HG03060 (cell line): ENCODE data around the gene PLXNB3.

Experiments
- ATAC-seq: cut with Tn5 transposase; IDR thresholded peaks from one replicate; pipeline ENCODE4 v1.9.1; 2021; ENCODE audit warnings: low read depth, moderate number of reproducible peaks; ENCODE audit not compliant: unreplicated experiment

Gene PLXNB3

GRCh38 chrX:153772316-153773217, 8.5 kb downstream of the PLXNB3 start:
- ATAC-seq, result no peak

- ATAC-seq, result no peak
Measured at GRCh38 chrX:153773218-153773611, 9.2 kb downstream of the PLXNB3 start.

GRCh38 chrX:153773741-153774575, 9.9 kb downstream of the PLXNB3 start:
- ATAC-seq, result no peak

GRCh38 chrX:153774576-153775292, 10.7 kb downstream of the PLXNB3 start:
- ATAC-seq, result no peak

GRCh38 chrX:153775293-153776119, 11.5 kb downstream of the PLXNB3 start:
- no peak for ATAC-seq

- ATAC-seq, result no peak
Measured at GRCh38 chrX:153776120-153776599, 12.1 kb downstream of the PLXNB3 start.

- ATAC-seq, result no peak
Measured at GRCh38 chrX:153776611-153777045, 12.6 kb downstream of the PLXNB3 start.

- no peak for ATAC-seq
Measured at GRCh38 chrX:153777261-153778090, 13.4 kb downstream of the PLXNB3 start.

GRCh38 chrX:153778181-153778580, 14.1 kb downstream of the PLXNB3 start:
- no peak for ATAC-seq

GRCh38 chrX:153778684-153779101, 14.6 kb downstream of the PLXNB3 start:
- no peak for ATAC-seq

GRCh38 chrX:153779891-153780677, 16.0 kb downstream of the PLXNB3 start:
- no peak for ATAC-seq

- ATAC-seq, result no peak
Measured at GRCh38 chrX:153780678-153781427, 16.8 kb downstream of the PLXNB3 start, which contains the start of gene SRPK3. Gene SRPK3 (plus strand): TSS chrX:153781041. CDS start chrX:153781087, 46 bp downstream.

GRCh38 chrX:153781428-153782047, 17.5 kb downstream of the PLXNB3 start:
- ATAC-seq, result no peak

GRCh38 chrX:153782313-153782712, 18.3 kb downstream of the PLXNB3 start:
- ATAC-seq, result no peak

GRCh38 chrX:153782871-153783270, 18.8 kb downstream of the PLXNB3 start:
- ATAC-seq, result no peak

- ATAC-seq, result no peak
Measured at GRCh38 chrX:153783378-153784013, 19.4 kb downstream of the PLXNB3 start.
